Right hindlimb (tissue), 1 donor: ENCODE data around the gene RIMBP2.
"Not testable (repeated sequence)": the region's sequence is repeated elsewhere in the genome, so short reads cannot be mapped to it uniquely, and the experiment has no call there.

Source experiments
- DNase-seq: peaks from one replicate; pipeline ENCODE4 v3.0.0-alpha.2; 2018

RIMBP2 gene

DNA sequence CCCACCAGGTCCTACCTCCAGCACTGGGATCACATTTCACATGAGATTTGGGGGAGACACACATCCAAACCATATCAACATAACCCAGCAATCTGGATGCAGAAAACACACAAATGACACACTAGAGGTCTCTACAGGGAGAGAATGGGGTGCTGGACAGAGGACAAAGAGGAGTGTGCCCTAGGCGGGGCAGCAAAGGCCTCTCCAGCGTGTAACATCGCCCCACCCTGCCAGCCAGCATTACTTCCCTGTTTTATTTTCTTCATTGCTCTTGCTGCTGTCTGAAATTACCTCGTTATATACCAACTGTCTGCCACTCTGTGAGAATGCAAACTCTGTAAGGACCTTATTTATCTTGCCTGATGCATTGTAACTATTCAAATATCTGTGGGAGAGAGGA lies 61.1 kb downstream of the RIMBP2 start:
- no peak for DNase-seq

DNA sequence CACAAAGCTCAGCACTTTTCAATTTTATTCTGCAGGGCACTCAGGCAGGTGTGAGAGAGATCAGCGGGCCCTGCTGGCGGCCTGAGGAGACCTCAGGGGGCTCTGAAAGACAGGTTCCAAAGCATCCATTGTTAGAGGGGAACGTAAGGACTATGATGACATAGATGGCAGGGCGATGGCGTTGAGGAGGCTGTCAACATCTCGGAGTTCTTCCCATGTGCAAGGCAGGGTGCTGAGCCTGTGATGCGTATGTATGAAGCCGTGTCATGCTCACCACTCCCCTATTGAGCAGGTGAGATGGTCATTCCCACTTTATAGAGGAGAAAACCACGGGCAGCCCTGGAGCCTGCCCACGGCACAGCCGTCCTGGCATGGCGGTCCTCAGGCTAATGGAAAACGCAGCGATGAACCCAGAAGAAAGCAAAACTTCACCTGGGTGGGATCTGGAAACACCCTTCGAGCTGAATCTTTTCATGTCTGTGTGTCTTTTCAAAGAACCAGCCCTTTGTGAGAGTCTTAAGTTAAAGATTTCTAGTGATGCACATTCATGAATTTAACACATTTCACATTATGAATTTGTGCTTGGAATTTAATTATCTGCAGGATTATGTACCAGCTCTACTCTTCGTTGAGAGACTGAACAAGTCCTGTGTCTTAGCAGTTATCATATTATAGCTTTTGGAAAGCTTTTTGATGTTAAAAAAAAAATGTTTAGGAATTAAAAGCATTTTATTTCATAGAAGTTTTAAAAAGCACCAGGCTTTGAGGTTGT lies 64.7 kb downstream of the RIMBP2 start:
- no peak for DNase-seq

DNA sequence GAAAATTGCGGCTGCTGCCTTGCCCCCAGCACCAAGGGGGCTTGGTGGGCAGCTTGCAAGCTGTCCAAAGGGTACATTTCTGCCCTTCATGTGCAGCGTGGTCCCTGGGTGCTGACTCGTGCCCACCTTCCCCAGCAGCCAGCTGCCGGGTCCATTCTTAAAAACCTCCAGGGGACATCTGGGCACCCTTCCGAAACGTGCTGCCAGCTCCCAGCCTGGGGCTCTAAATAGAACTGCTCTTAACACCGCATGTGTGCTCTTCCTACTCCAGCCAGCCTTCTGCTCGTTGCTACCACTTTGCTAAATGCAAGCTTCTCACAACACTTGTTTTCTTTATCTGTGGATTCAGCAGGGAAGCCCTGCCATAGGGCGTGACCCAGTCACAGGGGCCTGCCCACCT lies 66.0 kb downstream of the RIMBP2 start:
- DNase-seq = no peak

DNA sequence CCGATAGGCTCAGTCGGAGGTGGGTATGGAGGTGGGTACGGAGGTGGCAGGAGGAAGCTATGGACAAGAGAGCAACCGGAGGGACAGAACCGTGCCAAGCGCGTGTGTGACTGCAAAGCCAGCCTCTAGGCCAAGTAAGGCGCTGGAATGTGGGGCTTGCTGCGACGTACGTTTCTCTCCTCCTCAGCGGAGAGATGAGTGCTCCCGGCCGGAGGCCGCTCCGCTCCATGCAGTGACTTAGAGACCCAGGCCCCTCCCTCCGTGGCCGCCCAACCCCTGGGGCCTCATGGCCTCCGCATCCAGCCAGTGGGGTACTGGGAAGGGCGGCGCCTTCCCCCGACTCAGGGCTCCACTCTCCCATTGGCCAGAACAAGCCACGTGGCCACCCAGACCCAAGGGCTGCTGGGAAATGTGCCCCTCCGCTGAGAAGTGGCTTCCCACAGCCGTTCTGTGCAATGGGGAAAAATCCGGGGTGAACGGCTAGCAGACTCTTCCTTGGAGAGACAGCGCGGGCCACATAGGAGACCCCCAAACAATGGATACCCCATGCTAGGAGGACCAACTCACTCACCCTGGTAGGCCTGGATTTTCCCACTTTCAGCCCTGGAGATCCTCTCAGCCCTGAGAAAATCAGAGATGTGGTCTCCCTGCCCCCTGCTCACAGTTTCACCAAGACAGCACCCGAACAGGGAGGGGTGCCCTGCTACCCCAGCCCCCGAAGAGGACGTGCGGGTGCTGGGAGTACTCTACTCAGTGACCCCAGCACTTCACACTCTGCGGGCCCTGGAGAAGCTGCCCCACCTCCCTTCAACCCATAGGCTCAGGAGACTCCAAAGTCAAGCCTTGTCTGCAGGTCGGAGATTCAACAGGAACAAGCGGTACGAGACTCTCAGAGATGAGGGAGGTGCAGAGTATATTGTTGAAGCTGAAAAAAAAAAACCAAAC lies 66.7 kb downstream of the RIMBP2 start:
- DNase-seq = no peak

DNA sequence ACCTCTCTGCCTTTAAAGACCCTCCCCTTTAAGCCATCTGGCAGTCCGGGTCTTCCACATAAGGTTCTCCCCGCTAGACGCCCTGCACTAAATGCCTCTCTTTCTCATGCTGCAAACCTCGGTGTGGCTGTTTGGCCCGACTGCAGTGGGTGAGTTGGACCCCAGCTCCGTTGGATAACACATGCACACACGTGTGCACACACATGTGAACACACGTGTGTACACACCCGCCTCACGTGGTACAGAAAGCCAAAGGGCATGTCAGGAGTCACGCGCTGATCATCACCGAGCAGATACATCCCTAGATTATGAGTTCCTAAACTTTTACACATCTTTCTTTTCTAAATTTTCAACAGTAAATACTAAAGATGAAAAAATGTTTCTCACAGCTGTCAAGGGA lies 68.3 kb downstream of the RIMBP2 start:
- DNase-seq = no peak

DNA sequence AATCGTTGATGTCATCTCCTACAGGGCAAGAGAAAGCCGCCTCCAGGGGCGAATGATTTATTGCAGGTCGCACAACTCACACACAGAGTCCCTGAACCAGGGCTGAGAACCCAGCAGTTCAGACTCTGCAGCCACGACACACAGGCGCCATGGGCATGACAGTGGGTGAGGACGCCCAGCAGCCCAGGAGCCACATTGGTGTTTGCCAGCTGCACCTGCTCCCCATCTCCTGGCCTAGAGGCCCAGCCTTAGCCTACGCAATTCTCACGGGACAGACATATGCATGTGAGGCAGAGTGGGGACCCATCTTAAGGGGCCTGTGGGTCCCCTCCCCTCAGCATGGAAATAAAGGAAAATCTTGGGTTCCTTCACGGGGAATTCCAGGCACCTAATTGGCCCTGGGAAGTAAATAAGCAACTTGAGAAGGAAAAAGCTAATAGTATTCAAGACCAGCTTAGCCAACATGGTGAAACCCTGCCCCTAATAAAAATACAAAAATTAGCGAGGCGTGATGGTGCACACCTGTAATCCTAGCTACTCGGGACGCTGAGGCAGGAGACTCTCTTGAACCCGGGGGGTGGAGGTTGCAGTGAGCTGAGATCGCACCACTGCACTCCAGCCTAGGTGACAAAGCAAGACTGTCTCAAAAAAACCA lies 69.3 kb downstream of the RIMBP2 start:
- DNase-seq = no peak

DNA sequence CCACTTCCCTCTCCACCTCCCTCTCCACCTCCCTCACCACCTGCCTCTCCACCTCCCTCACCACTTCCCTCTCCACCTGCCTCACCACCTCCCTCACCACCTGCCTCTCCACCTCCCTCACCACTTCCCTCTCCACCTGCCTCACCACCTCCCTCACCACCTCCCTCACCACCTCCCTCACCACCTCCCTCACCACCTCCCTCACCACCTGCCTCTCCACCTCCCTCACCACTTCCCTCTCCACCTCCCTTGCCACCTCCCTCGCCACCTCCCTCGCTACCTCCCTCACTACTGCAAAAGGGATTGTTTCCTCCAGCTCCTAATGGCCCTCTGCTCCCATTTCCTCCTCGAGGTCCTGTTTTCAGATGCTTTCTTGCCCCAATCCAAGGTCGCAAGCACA lies 69.9 kb downstream of the RIMBP2 start:
- DNase-seq = not testable (repeated sequence)

DNA sequence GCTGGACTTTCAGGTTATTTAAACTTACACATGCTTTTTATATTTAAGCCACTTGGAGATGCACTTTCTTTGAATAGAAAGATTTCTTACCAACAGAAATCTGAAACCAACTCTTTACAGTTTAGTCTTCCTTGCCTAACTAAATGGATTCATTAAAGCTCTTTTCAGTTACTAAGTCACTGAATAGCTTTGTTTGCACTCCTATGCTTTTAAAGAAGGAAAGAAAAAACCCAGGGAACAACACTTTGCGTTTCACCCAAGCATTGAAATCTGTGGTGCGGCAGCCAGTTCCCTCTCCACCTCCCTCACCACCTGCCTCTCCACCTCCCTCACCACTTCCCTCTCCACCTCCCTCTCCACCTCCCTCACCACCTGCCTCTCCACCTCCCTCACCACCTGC lies 70.3 kb downstream of the RIMBP2 start:
- DNase-seq = no peak

DNA sequence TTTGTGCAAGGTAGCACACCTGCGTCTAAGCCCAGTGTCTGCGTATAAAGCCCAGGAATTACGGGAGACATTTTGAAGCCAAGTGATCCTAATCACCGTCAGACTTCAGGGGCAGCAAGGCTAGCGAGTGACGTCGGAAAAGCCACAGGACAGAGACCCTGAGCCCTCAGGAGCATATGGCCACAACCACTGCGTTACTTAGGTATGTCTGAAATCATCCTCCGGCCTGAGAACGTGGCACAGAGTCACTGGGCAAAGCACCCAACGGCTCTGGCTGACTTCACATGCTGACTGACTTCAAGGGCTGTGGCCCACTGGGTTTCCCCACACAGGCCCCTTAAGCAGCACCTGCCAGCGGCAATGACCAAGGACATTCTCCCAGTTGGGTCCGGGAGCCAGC lies 71.5 kb downstream of the RIMBP2 start:
- no peak for DNase-seq

DNA sequence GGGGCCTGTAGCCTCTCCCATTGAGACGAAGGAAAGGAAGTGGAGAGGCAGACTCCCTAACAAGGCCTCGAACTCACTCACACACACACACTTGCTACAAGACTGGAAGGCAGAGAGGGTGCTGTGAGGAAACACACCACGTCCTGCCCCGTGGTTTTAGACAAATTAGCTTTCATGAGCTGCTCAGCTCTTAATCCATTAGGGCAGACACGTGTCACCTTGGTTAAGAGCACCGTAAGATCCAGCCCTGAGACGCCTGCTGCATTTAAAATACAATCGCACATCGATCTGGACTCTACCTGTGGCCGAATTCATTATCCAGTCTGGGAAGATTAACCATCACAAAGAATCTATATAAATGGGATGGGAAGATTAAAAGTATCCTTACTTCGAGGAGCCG lies 72.0 kb downstream of the RIMBP2 start:
- no peak for DNase-seq

DNA sequence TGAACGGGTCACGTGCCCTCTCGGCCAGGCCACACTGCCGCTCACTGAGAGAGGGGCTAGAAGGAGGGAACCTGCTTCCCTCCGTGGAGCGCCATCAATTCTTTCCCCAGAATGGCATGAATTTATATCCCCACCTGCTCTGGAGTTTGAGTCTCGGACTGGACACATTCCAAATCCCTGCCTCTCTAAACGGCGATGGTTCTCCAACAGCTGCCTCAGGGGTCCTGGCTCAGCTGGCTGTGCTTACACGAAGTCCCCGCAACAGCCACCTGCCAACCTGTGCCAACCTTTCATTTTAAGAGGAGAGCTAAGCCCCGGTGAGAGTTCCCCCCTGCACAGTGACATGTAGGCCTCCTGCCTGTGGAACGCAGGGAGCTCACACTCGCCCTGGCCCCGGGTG lies 73.2 kb downstream of the RIMBP2 start:
- DNase-seq = no peak

DNA sequence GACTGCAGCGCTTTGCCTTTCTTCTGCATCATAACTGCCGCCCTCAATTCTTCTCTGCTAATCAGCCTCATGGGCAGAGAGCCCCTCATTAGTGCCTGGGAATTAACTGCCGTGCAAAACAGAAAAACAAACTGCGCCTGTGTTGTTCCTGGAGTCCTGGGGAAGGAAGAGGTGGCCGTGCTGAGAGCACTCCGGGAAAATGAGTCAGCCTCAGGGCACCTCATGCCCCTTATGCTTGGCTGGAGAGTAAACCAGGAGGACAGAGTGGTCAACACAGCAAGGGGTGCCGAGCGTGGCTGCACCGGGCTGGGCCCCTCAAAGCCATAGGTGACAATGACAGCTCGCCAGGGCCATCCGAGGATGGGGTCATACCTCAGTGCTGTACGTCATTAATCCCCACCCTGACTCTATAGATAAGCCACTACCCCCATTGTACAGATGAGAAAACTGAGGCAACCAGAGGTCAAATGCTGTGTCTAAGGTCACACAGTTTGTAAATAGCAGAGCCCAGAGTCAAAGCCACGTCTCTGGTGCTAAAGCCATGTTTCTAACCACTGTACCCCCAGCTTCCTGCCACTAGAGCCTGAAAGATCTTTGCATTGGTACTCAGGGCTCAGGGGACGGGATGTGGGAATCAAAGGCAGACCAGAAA lies 74.4 kb downstream of the RIMBP2 start:
- DNase-seq = no peak

DNA sequence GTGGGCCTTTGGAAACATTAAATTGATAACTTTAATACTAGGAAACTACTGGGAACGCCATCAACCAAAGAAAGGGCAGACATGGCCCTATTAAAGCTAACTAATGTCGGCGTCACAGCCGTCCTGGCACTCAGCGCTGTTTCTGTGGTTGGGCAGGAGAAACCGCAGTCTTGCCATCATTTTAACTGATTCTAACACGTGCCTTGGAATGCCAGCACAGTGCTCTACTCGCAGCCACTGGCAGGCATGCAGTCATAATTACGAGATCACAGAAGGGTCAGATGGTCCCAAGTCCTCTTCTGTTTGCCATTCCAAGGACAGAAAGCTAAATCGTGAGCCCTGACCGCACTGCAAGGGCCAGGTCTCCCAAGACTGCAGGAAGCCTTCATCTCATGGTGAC lies 75.2 kb downstream of the RIMBP2 start:
- no peak for DNase-seq

DNA sequence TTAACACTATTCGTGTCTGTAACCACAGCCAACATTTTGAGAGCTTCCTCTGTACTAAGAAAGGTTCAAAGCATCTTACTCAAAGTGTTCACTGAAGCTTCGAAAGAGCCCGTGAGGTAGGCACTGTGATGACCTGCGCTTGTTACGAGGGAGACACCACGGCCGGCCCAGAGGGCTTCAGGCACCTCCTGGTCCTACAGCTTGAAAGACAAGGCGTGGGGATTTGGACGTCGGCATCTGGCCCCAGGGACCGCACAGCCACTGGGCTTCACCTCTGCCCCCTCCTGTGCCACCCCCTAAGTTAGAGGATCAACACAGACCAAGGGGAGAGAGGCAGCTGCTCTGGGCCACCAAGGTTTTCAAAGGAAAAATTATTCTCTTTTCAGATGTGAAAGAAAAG lies 75.6 kb downstream of the RIMBP2 start:
- no peak for DNase-seq

DNA sequence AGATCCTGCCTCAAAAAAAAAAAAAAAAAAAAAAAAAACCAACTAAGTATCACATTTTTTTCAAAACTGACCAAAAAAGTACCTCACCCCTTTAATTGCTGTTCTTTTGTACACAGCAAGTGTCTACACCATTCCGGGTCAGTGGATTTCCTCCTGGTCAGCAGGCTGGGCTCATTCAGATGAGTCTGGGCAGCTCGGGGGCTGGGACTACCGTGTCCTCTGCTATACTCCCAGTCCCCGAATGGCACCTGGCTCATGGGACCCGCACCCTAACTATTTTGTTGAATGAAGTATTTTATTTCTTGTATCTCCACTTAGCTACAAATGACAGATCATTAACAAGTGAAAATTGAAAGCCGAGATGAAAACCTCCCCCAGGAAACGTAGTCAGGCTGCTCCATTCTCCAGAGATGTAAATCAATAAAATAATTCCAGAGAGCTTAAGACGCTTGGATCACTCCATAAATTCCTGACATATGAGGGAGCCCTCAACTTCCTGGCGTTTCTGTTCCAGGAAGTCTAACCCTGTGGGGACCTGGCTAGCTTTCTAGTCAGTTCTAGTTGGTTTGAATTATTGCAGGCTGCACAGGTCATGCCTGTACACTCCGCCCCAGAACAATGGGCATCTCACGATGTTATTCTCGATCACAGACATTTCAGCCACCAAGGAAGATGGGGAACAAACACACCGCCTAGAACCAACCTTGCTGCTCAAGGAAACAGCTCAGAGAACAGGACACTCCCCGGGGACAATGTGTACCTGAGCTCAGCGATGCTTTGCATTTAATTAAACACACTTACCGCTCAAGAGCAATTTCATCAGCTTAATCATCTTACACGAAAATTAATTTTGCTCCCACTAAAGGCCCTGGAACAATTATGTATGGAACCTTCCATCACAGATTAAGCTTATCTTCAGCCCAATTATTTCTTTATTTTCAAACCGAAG lies 76.3 kb downstream of the RIMBP2 start:
- DNase-seq = no peak

DNA sequence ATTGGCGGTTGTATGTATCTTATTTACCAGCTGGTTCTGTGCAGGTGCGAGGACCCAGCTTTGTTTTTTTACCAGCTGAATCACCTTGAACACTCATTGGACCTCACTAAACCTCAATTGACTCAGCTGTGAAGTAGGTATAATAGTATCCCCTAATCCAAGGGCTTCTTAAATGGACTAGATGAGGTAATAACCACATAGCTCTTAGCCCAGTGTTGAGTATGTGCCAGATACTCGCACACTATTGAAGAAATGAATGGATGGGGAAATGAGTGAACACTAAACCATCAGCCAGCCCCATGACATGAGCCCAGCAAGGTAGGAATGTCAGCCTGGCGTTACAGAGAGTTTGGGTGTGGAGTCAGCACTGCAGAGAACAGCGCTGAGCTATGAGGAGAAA lies 79.7 kb downstream of the RIMBP2 start:
- DNase-seq = no peak

DNA sequence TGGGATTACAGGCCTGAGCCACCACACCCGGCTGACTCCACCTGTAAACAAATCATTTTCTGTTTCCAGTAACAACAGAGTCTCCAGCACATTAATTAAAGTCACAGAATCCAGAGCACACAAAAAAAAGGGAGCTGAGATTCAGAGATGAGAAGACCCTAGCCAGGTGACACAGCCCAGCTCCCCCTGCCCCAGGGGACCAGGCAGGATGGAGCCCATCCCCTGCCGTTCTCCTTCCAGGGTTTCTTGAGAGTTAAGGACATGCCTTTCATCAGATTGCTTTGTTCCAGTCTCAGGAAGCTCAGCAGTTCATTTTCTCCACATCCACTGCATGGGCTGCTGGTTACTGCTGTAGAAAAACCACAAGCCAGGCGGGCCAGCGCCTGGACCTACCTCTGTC lies 81.2 kb downstream of the RIMBP2 start:
- DNase-seq = no peak

DNA sequence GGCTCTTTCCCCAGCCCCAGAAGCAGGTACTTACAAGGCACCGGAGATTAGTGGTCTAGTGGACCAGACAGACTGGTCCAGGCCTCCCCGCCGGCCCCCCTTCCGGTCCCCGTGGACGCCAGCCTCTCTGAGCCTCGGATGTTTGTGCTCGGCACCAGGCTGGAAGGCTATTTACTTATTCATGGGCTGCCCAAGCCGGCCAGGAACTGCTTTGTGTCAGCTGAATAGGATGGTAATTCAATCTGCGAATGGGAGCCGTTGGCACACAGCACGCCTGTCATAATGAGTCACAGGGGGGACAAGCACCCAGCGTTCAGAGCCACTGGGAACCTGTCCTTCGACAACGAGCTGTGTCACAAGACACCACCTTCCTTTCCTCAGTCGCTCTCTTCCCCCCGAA lies 82.3 kb downstream of the RIMBP2 start:
- DNase-seq = no peak

DNA sequence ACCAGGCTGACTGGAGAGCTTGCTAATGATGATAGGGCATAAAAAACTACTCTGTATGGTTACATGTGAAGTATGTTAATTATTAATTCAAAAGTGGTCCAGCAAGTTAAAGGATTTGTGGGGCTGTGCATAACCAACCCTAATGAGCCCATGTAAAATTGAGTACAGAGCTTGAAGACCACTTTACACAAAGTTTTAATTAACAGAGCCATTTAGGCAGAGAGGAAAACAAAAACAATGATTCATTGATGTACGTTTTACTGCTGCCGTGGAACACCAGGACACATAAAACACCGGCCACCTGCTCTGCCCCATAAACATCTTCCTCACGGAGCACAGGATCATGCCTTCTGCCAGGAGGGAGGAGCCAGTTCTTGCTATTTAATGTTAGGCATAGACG lies 83.5 kb downstream of the RIMBP2 start:
- no peak for DNase-seq

DNA sequence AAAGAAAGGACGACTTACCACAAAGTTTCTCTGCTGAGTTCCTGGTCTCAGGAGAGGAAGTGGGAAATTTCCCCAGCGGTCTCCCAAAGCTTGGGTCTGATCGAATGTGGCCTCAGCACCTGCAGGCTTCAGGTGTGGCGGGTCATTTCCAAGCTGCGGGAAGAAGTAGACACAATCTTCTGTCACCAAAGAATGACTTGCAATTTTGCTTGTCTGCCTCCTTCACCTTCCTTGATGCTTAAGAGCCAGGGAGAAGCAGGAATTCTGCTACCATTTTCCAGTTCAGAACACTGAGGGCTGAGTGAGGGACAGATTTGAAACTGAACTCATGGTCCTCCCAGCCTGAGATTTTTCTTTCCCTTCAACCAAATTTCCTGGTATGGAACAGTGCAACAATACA lies 87.8 kb downstream of the RIMBP2 start:
- no peak for DNase-seq

DNA sequence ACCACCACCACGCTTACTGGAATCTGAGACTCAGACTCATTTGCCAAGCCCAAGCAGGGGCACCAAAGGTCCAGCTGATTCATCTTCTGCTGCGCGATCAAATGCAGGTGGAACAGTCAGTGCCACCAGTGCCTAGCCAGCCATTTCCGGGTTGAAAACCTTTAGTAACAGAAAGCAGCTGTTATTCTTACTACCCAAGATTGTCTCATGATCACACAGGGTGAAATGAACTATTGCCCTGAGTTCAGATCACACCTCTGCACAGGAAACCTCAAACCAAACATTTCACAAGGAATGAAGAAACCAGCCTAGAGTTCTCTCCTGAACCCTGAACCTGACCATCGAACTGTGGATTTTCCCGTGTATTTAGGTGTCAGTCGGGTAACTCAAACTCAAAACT lies 88.9 kb downstream of the RIMBP2 start:
- no peak for DNase-seq

DNA sequence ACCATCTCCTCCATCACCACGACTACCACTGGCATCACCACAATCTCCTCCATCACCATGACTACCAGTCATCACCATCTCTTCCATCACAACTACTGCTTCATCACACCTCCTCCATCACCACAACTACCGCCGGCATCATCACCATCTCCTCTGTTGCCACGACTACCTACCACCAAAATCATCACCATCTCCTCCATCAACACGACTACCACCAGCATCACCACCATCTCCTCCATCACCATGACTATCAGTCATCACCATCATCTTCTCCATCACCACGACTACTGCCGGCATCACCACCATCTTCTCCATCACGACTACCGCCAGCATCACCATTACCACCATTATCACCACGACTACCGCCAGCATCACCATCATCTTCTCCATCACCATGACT lies 89.5 kb downstream of the RIMBP2 start:
- DNase-seq = no peak
